ENCODE data around the gene SEC14L1.

Gene SEC14L1

DNA sequence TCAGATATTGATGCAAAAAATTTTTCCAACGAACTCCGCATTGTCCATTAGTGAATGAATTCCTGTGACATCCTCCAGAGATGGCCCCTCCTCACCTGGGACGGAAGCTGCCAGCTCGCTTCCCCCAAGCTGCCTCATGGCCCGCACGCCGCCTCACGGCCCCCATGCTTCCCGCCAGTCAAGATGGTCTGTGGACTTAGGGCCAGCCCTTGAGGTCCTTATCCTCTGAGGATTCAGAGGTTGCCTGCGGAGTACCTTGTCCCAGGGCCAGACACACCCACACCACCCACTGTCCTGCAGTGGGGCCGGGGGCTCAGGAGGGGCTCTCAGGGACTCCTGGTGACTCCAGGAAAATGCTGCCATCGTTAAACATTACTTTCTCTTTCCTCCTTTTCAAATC lies 73.6 kb downstream of the SEC14L1 start:
- DNase-seq (ENCODE audit: low read depth in 2 of 2), result no peak

DNA sequence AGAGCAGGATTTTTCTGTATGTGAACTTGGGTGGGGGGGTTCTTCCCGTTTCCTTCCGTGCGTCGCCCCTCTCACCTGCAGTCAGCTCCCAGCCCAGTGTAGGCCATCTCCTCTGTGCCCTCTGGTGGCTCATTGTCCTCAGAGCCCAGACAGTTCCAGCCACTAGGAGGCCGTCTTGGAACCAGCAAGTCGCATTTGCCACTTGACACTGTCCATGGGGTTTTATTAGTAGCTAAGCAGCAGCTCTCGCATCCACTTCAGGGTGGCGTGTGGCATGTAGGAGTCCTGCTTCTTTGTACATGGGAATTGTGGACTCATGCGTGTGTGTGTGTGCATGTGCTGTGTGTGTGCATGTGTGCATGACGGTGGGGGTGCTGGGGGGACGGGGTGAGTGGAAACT lies 74.0 kb downstream of the SEC14L1 start:
- DNase-seq (ENCODE audit: low read depth in 2 of 2), result no peak

DNA sequence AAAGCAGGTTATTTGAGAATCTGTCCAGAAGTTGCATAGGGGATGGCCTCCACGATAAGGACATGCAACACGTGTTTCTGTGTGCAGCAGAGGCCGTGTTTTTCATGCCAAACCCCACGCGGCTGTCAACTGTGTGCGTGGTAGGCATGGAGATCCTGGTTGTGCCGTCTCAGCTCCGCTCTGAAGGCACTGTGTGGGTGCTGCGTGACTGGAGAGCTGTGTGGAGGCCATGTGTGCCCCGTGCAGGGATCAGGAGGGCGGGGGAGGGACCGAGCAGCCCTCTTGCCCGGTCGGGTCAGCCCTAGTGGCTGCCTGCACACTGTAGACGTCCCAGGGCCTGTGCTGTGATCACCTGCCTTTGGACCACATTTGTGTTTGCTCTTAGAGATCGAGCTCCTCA lies 74.5 kb downstream of the SEC14L1 start:
- DNase-seq (ENCODE audit: low read depth in 2 of 2), result no peak

DNA sequence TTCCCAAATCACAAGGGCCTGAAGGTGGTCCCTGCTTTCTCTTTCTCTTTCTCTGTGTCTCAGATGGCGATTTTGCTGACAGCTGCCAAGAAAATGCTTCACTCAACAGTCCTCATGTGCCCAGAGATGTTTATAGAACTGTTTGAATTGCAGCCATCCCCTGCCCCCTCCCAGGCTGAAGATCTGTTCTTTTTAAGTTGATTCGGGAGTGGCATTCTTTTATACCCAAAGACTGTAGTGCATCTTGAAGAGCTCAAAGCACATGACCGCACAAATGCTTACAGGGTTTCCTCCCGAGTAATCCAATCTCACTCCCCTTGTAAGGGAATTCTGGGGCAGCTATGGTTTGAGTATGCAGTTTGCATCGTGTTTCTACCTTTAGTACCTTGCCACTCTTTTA lies 75.7 kb downstream of the SEC14L1 start:
- no peak for DNase-seq (ENCODE audit: low read depth in 2 of 2)

DNA sequence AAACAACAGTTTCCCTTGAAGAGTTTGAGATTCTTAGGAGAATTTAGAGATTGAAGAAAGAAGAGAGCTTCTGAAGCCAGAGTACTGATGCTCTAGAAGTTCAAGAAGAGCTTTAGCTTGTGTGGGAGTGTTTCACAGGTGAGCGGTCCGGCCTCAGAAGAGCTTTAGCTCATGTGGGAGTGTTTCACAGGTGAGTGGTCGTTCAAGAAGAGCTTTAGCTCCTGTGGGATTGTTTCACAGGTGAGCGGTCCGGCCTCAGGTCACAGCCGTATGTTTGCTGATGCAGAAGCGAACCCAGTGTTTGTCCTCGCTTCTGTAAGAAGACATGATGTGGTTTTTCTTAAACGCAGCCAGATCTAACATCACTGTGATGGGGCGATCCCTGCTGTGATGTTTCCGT lies 76.4 kb downstream of the SEC14L1 start:
- DNase-seq (ENCODE audit: low read depth in 2 of 2), result no peak

DNA sequence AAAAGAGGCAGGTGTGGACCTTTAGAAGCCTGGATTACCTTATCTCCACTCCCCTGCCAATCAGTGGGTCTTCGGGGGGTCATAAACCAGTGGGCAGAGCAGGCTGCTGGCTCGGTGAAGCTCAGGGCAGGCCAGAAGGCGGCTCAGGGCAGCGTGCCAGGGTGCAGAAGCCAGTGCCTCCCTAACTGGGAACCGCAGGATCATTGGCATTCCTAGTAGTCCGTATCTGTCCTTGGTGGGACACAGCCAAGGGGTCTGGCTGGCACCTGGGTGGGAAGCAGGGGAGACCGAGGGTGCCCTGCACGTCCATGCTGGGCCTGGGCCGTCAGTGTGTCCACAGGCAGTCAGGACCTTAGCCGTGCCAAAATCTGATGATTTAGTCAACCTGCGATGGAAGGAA lies 76.8 kb downstream of the SEC14L1 start:
- DNase-seq (ENCODE audit: low read depth in 2 of 2), result no peak

DNA sequence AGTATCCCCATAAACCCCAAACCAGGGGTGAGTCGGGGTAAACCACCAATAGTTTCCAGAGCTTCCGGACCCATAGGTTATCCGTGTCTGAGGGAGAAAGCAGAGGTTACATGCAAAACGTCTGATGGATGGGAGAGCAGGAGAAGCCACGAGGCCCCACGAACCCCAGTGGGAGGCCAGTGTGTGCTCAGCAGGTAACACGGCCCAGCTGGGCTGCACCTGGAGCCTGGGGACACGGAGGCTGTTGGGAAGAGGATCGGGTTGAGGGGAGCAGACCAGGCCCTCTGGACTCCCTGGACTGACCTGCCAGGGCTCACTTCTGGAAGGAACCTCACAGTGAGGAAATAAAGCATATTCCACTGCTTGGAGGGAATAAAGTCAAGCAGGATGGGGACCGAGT lies 78.1 kb downstream of the SEC14L1 start:
- no peak for DNase-seq (ENCODE audit: low read depth in 2 of 2)

DNA sequence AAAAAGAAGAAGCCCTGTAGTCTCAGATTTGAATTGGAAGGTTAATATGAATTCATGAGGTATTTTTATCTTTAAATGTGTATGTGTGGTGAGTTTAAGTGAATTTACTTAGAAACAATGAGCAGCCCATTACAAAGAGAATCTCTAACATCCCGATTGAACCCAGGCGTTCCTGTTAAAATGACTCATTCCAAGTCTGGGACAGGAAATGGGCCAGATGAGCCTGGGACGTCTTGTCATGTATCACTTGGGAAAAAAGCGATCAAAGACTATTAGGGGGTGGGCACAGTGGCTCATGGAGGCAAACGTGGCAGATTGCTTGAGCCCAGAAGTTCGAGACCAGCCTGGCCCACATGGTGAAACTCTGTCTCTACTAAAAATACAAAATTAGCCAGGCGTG lies 81.6 kb downstream of the SEC14L1 start:
- DNase-seq (ENCODE audit: low read depth in 2 of 2), result no peak

DNA sequence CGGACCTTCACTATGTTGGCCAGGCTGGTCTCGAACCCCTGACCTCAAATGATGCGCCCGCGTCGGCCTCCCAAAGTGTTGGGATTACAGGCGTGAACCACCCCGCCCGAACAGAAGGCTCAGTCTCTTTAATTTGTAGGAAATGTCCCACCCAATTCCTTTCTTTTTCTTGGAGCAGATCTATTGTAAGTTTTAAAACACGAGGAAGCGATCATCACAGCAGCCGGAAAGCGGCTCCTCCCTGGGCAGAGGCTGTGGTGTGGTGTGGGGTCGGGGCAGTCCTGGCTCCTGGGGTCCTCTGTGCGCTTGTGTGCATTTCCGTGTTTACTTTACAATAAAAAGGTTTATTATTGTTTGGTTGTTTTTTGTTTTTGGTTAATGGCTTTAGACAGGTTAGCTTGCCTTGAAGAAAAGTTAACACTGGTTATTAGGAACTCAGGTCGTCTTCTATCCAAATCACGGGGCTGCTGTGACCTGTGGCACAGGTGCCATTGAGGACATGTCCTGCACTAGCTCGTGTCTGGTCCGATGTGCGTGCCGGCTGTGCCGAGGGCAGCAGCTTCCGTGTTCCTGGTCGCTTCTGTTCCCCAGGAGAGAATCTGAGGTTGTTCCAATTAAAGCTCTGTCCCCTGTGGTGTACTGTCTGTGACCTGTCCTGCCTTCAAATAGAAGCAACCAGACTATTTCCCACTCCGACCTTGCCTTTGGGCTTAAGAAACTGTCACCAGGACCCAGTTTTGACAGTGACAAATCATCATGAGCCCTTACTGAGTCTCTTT lies 83.1 kb downstream of the SEC14L1 start:
- no peak for DNase-seq (ENCODE audit: low read depth in 2 of 2)

DNA sequence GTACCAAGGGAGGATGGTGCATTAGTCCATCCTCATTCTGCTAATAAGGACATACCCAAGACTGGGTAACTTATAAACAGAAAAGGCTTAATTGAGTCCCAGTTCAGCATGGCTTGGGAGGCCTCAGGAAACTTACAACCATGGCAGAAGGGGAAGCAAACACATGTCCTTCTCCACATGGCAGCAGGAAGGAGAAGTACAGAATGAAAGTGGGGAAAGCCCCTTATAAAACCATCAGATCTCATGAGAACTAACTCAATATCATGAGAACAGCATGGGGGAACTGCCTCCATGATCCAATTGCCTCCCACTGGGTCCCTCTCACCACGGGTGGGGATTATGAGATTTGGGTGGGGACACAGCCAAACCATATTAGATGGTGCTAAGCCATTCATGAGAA lies 84.5 kb downstream of the SEC14L1 start:
- no peak for DNase-seq (ENCODE audit: low read depth in 2 of 2)

DNA sequence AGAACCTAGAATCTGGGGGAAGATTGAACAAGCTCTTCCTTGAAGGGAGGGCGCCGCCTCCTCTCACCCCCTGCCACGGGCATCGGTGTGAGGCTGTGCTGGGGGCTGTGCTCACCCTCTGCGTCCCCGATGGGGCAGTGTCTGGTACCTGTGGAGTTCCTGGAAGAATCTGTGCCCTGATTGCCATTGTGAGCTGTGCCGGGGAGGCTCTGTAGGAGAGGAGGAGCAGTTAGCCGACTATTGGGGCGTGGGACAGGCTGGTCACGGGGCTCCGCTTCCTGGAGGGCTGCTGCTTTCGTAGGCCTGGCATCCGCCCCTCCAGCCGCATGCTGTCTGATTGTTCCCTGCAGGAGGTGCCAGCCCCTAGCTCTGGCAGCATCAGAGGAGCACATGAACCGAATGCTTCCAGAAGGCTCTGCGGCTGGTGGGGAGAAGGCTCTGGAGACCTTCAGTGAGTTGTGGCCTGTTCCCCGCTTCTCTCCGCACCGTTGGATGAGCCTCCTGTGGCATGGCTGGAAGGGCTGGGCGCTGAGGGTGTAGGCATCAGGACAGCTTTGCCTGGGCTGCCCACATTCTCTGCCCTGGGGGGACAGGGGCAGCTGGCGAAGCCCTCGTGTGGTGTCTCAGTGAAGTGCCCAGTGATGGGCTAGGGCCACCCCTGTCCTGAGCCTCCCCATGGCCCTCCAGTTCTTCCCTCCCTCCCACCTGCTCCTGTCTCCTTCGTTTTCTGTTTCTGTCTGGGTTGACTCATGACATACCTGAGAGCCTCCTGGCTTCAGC lies 86.9 kb downstream of the SEC14L1 start:
- DNase-seq (ENCODE audit: low read depth in 2 of 2), result no peak

DNA sequence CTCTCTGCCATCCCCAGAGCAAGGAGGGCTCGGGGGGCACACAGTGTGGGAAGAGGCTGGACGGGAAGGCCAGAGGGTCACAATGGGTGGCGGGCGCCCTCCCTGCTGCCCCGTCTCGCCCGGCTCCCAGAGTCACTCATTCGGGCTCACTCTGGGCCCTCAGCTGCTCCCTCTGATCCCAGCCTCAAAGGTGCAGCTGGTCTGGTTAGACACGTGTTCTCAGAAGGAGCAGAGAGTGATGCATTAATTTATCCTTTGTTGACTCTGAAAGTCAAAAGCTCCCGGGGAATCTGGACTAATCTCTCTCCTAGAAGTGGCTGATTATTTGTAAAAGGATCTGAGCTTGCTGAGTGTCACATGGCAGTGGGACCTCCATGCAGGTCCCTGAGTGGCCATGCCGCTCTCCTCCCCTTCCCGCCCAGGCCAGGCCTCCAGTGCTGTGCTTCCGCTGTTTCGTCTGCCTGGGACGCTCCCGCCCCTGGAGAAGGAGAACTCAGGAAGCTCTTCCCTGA lies 87.5 kb downstream of the SEC14L1 start:
- DNase-seq (ENCODE audit: low read depth in 2 of 2), result no peak

DNA sequence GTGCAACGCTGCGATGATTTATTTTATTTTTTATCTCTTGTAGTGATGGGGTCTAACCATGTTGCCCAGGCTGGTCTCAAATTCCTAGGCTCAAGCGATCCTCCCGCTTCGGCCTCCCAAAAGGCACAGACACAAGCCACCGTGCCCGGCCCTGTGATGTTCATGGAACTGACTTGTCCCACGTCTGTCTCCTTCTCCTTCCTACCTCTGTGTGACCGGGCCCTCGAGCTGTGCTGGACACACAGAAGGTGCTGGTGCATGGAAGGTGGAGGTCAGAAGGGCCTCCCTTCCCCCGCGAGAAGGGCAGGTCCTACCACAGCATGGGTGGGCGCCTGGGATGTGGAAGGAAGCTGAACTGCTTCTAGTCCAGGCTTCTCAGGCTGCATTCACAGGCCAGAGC lies 88.0 kb downstream of the SEC14L1 start:
- no peak for DNase-seq (ENCODE audit: low read depth in 2 of 2)

DNA sequence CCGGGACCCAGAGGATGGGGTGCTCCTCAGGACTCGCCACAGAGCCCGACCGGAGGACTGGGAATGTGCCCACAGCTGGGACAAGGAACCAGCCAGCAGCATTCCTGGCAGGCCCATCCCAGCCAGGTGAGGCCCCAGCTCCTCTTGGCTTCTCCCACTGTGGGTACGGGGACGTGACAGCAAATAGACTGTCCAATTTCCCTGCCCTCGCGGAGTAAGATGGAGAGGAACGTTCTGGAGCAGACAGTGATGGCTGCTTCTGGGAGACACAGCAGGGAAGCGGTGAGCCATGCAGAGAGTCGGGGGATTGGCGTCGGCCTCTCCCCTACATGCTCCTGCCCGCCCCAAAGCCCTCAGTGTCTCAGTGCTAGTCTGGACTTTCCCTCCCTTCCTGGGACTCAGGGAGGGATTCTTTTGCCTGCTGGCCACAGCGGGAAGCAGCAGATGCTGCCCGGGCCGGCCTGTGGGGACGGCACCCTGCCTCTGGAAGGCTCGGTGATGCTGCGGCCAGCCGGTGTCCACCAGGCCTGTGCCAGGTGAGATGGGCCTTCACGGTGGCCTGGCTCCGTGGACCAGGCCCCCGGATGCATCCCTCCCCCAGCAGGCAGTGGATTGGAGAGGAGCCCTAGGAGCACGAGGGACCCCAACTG lies 89.1 kb downstream of the SEC14L1 start:
- no peak for DNase-seq (ENCODE audit: low read depth in 2 of 2)

DNA sequence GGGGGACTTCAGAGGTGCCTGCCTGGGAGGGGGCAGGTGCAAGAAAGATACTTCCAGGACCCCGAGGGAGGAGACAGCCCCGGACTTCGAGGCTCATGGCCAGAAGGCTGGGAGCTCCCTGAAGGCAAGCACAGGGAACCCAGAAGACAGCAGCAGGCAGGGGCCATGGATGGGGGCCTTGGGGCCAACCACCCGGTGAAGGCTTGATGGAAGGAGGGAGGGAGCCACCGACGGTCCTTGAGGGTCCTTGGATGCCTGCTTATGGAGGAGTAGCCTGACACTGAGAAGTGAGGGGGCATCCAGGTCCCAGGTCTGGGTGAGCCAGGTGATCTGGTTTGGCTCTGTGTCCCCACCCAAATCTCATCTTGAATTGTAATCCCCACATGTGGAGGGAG lies 89.7 kb downstream of the SEC14L1 start:
- no peak for DNase-seq (ENCODE audit: low read depth in 2 of 2)

DNA sequence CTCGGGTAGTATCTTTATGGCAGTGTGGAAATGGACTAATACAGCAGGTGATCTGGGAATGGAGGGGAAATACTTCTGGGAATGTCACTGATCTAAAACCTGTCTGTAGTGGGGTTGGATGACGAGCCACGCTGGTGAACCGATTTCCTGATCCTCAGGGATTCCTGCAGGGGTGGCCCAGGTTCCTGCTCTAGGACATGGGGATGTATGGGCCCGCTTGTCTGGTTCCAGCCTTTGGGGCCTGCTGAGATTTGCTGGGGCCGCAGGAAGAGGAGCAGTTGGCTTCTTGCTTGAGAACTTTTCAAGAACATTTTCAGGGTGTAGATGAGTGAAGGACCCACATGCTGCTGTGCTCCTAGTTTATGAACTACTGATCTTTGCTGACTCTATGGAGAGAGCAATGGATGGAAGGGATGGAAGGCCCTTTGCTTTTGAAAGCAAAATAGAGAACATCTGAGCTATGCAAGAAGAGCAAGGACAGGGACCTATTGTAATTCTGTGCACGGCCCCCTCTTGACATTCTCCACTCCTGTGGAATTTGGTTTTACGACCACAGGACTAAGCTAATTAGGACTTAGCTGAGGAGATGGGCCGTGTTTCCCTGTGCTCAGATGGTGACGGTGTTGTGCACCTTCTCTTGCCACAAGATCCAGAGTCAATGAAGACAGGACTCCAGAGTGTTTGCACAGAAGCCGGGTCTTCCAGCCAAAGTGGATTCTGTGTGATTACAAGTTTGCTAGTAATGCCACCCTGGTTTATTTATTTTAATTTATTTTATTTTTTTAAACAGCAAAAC lies 90.5 kb downstream of the SEC14L1 start:
- no peak for DNase-seq (ENCODE audit: low read depth in 2 of 2)

DNA sequence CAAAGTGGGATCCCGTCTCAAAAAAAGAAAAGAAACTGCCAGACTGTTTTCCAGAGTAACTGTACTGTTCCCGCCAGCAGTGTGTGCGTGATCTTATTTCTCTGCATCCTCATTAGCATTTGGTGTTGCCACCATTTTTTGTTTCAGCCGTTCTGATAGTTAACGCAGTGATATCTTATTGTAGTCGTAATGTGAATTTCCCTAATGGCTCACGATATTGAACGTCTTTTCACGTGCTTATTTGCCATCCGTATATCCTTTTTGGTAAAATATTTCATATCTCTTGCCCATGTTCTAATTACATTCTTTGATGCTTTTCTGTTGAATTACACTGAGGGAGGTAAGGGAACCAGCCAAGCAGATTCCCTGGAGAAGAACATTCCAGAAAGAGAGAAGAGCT lies 92.4 kb downstream of the SEC14L1 start:
- DNase-seq (ENCODE audit: low read depth in 2 of 2), result no peak

DNA sequence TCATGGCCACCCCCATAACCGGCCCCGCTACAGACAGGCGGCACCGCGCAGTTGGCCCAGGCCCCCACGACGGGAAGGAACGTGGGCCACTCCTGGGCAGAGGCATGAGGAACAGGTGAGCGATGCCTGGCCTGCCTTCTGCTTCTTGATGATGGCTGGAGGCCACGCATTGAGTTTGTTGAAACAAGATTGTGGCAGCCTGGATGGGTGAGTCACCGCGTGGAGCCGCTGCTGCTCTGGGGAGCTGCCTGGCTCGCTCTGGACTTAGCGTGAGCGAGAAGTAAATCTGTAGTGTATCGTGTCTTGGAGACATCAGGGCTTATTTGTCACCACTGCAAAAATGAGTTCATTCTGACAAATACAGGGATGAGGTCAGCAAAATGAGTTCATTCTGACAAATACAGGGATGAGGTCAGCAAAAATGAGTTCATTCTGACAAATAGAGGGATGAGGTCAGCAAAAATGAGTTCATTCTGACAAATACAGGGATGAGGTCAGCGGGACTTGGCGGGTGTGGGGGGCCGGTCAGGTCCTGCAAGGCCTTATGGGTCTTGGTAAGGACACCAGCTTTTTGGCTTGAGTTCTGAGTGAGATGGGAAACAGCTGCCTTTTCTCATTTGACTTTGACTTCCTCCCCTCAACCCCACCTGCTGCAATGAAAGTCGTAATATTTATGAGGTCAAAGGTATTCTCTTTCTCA lies 93.0 kb downstream of the SEC14L1 start:
- peak in 1 of 2 donors; percentile 23 for DNase-seq (ENCODE audit: low read depth in 2 of 2)

DNA sequence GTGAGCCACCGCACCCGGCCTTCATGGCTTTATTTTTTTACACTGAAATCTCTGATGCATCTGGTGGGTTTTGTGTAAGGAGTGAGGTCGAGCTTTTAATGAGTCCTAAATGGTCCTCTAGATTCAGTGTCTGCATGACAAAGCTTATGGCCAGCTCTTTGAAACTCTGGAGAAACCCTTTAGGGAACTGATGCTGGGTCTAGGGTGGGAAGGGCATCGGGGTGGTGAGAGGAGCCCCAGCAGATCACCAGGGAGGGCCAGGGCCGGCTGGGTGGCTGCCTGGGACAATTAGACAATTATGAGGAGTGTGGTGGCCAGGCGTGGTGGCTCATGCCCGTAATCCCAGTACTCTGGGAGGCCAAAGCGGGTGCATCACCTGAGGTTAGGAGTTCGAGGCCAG lies 93.9 kb downstream of the SEC14L1 start:
- DNase-seq (ENCODE audit: low read depth in 2 of 2), result no peak

DNA sequence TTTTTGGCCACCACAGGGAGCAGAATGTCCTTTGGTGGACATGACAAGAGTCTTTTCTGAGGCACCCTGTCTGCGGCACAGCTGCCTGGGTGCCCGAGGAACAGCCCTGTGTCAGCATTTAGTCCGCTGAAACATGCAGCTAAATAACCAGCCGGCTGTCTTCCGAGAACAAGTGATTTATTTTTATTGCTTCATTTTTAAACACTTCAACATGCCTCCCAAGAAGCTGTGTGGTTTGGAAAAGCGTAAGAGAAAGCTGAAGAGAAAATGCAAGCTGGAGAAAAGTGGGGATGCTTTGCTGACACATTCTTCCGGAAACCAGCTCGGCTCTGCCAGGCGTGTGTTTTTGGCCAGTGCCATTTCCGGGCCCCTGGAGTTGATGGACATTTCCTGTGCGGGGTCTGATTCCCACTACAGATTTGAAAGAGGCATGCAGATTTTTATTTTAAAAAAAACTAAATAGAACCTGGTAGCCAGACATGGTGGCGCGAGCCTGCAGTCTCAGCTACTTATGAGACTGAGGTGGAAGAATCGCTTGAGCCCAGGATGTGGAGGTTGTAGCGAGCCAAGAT lies 94.7 kb downstream of the SEC14L1 start:
- peak in 1 of 2 donors; percentile 18 for DNase-seq (ENCODE audit: low read depth in 2 of 2)
